ENCODE results near the gene KCNAB3. TPM values are rescaled to one million over a fixed set of nuclear protein-coding genes. Genes with fewer than 3 reads are reported as not detected.

Gene KCNAB3
- total and polyA plus RNA-seq, 9 of the 15 experiments (the other 6 are each of a cell fraction or from before 2014, with no cell fraction given), result 0.03 to 2.5 (median 1.1) TPM

DNA sequence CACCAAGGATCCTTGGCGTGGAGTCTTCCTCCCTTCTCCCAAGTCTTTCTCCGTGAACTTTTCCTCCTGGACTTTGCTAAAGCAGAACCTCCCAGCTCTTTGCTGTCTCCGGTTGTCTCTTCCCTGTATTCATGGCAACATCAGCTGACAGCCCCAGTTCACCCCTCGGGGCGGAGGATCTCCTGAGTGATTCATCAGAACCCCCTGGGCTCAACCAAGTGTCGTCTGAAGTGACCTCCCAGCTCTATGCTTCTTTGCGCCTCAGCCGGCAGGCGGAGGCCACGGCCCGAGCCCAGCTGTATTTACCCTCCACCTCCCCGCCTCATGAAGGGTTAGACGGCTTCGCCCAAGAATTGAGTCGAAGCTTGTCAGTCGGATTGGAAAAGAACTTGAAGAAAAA, 3.3 kb upstream of the KCNAB3 start (continued):
- TF ChIP-seq ZNF609 (CRISPR knock-in tag; IDR thresholded peaks at IDR 0.05; ENCODE audit: borderline replicate concordance) (no peak), BHLHE40 (IDR thresholded peaks at IDR 0.05; ENCODE audit: low read length) (peak; percentile 53; the same call in 1 of the 2 replicates), KLF16 (IDR thresholded peaks at IDR 0.05) (no peak), OTX1 (CRISPR knock-in tag; IDR thresholded peaks at IDR 0.05) (no peak), RBM15 (IDR thresholded peaks at IDR 0.05; ENCODE audit: insufficient read depth, low read length) (no peak), ZC3H4 (CRISPR knock-in tag; IDR thresholded peaks at IDR 0.05; ENCODE audit: borderline replicate concordance) (no peak), PBX2 (CRISPR knock-in tag; IDR thresholded peaks at IDR 0.05; ENCODE audit: low read depth) (peak; percentile 61), PBX2 (tag; conservative IDR thresholded peaks at IDR 0.05; ENCODE audit: low read depth) (peak; percentile 87), ATF7 (IDR thresholded peaks at IDR 0.05) (0 out of 2 replicates have a peak, but pooled peaks have one; percentile 12)
- TF ChIP-seq, protein P1, sequence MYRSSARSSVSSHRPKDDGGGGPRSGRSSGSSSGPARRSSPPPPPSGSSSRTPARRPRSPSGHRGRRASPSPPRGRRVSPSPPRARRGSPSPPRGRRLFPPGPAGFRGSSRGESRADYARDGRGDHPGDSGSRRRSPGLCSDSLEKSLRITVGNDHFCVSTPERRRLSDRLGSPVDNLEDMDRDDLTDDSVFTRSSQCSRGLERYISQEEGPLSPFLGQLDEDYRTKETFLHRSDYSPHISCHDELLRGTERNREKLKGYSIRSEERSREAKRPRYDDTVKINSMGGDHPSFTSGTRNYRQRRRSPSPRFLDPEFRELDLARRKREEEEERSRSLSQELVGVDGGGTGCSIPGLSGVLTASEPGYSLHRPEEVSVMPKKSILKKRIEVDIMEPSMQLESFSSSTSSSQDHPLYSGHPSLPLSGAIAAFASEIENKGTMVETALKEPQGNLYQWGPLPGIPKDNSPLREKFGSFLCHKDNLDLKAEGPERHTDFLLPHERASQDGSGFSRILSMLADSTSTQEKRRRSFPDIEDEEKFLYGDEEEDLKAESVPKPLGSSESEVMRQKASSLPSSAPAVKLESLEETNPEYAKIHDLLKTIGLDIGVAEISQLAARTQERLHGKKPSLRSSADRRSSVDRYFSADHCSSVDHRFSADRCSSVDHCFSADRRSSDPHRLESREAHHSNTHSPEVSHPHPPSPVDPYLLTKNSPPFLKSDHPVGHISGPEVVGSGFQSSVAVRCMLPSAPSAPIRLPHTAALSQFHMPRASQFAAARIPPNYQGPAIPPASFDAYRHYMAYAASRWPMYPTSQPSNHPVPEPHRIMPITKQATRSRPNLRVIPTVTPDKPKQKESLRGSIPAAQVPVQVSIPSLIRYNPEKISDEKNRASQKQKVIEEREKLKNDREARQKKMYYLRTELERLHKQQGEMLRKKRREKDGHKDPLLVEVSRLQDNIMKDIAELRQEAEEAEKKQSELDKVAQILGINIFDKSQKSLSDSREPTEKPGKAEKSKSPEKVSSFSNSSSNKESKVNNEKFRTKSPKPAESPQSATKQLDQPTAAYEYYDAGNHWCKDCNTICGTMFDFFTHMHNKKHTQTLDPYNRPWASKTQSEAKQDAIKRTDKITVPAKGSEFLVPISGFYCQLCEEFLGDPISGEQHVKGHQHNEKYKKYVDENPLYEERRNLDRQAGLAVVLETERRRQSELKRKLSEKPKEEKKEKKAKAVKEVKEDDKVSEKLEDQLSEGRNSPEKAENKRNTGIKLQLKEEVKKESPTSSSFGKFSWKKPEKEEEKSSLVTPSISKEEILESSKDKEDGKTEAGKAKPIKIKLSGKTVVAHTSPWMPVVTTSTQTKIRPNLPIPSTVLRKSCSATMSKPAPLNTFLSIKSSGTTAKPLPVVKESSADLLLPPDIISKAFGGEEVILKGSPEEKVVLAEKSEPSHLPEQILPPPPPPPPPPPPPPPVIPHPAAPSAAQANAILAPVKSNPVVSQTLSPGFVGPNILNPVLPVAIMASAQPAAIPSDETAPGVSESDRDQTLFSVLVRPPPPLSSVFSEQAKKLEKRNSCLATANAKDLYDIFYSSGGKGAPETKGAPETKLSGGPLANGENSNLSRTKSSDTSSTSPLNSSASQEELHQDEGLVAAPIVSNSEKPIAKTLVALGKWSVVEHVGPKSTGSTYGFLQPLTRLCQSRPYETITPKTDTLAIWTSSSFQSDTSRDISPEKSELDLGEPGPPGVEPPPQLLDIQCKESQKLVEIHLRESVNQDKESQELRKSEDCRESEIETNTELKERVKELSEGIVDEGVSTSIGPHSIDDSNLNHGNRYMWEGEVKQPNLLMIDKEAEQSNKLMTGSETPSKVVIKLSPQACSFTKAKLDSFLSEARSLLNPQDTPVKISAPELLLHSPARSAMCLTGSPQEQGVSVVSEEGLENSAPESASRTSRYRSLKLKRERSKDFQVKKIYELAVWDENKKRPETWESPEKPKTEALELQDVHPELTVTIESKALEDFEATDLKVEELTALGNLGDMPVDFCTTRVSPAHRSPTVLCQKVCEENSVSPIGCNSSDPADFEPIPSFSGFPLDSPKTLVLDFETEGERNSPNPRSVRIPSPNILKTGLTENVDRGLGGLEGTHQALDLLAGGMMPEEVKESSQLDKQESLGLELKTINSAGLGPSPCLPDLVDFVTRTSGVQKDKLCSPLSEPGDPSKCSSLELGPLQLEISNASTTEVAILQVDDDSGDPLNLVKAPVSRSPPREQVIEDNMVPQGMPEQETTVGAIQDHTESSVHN (IDR thresholded peaks at IDR 0.05; ENCODE audit: borderline replicate concordance in 1 of 2, low read depth in 1 of 2), result 0 out of 4 replicates have a peak, but pooled peaks of 1 of the 2 experiments have one; percentile 17

Measured in K562 (cell line).